Body of pancreas (tissue), 4 donors: ENCODE results near the gene TIMM13. TPM values are rescaled to one million over a fixed set of nuclear protein-coding genes. Genes with fewer than 3 reads are reported as not detected.
"Not testable (repeated sequence)": the region's sequence is repeated elsewhere in the genome, so short reads cannot be mapped to it uniquely, and the experiment has no call there.

Experiments used
- ATAC-seq: fragments of 150-250 bp; one replicate; pipeline ENCODE4 v1.9.1; 2016
- DNase-seq, 4 donors: peaks; one replicate each; pipeline ENCODE4 v3.0.0-alpha.2; 2019
- H3K27ac ChIP-seq, 4 donors: fragments of 200-600 bp; sonication (generic); 1 replicate in 3 of 4; 2 replicates in 1 of 4; pipeline versions ENCODE4 v1.5.1 to v1.6.1; 2016 to 2019; ENCODE audit warnings: mild to moderate bottlenecking in 1 of 4, mixed read lengths in 1 of 4, moderate library complexity in 1 of 4
- H3K27me3 ChIP-seq, 2 donors: fragments of 200-600 bp; sonication (generic); one replicate each; pipeline ENCODE4 v1.6.0; 2016; ENCODE audit warnings: mild to moderate bottlenecking in 1 of 2
- H3K36me3 ChIP-seq, 2 donors: fragments of 200-600 bp; sonication (generic); replicated peaks in 1 of 2; 2 replicates each; pipeline ENCODE4 v1.5.1; 2016; ENCODE audit warnings: low read depth in 2 of 2; ENCODE audit not compliant: insufficient read depth in 1 of 2
- H3K4me1 ChIP-seq: fragments of 200-600 bp; sonication (generic); one replicate; pipeline ENCODE4 v1.6.0; 2016
- H3K4me3 ChIP-seq, 2 donors: fragments of 200-600 bp; sonication (generic); 1 replicate in 1 of 2; 2 replicates in 1 of 2; pipeline ENCODE4 v1.5.1; 2016 to 2019
- H3K9me3 ChIP-seq, 3 donors: fragments of 200-600 bp; sonication (generic); 1 replicate in 2 of 3; 2 replicates in 1 of 3; pipeline ENCODE4 v1.5.1; 2016
- CTCF ChIP-seq, 7 experiments: fragments of 450-650 bp in 4 of 7; fragments of 200-600 bp in 3 of 7; sonication (generic) in 3 of 7; IDR thresholded peaks; one replicate each; pipeline ENCODE4 v1.5.1; 2016 to 2019; ENCODE audit warnings: antibody characterized with exemption in 7 of 7
- POLR2A ChIP-seq, 3 donors: fragments of 450-650 bp; IDR thresholded peaks; one replicate each; pipeline ENCODE4 v1.6.1; 2016; ENCODE audit warnings: antibody characterized with exemption in 3 of 3, mild to moderate bottlenecking in 2 of 3
- WGBS, 2 donors: methylation state at CpG; one replicate each; pipeline ENCODE4 v1.1.5; 2017; 5-methylcytosine and 5-hydroxymethylcytosine counted together
- intact Hi-C: fragments of 100-400 bp; cut with DNase I; formaldehyde crosslinking; loops from one replicate; pipeline ENCODE4 v1.15.1; 2023
- total RNA-seq, 2 donors: library from RNA; depleted of rRNA; stranded (reverse); fragments of >200 nt; gene quantifications; one replicate each; pipeline ENCODE4 v1.1.0, GENCODE V29; 2016

TIMM13 gene
- total RNA-seq, 2 donors from 2014 or later: 16.3 to 36.6 TPM

DNA sequence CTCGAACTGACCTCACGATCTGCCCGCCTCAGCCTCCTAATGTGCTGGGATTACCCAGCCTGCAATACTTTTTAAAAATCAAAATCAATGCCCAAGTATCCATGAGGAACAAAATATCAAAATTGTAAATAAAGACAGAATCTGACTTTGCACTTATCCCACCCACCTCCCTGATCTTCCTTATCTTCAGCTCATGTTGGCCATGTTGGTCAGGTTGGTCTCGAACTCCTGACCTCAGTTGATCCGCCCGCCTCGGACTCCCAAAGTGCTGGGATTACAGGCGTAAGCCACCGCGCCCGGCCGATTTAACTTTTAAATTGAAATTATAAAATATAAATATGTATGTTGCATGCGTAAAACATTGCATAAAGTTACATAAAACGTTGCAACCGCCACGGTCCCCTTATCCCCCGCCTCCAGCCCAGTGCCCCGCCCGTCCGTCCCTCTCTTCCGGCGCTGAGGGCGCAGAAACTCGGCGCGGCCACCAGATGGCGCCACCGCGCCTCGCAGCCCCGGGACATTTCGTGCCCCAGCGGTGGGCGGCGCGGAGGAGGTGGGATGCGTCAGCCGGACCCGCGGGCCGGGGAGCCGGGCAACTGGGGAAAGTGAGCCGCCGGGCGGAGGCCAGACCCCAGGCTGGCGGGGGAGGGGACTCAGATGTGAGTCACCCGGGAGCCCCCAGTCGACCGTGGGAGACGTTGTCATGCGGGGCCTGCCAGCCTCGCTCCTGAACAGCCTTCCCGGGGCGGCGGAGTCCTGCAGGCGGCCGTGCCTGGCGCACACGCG is 47.0 kb upstream of the TIMM13 start:
- intact Hi-C loops: loop anchor here (5.0 kb wide), 2 partner anchors 108 to 138 kb away; no protein-coding TSS in a partner anchor
- Histone ChIP-seq H3K27ac (peak overlapping the region; percentile 76 to 94 (median 91)), H3K9me3 (no peaks in the 10 kb centered on the region), H3K4me1 (peaks cover 36% of the 10 kb centered on the region), H3K4me3 (no peak overlapping the region), H3K27me3 (no peaks in the 10 kb centered on the region), H3K36me3 (no peaks in the 10 kb centered on the region)
- ATAC-seq: peak; percentile 52
- WGBS, 2 donors: 5 to 10% methylated on average over 31 to 60 of the region's 60 CpGs
- peak; percentile 84 to 87 (median 86) for DNase-seq
- TF ChIP-seq CTCF (IDR thresholded peaks at IDR 0.05) (peak; percentile 91 to 99 (median 97)), POLR2A (IDR thresholded peaks at IDR 0.05) (peak in 1 of 3 donors; percentile 27)

GRCh38 chr19:2469915-2470200 is 42.5 kb upstream of the TIMM13 start:
- intact Hi-C loops: loop anchor here (5.0 kb wide), 2 partner anchors 112 to 142 kb away; no protein-coding TSS in a partner anchor
- WGBS, 2 donors: 81 to 86% methylated on average over 8 of the region's 8 CpGs
- not testable (repeated sequence) for ATAC-seq

DNA sequence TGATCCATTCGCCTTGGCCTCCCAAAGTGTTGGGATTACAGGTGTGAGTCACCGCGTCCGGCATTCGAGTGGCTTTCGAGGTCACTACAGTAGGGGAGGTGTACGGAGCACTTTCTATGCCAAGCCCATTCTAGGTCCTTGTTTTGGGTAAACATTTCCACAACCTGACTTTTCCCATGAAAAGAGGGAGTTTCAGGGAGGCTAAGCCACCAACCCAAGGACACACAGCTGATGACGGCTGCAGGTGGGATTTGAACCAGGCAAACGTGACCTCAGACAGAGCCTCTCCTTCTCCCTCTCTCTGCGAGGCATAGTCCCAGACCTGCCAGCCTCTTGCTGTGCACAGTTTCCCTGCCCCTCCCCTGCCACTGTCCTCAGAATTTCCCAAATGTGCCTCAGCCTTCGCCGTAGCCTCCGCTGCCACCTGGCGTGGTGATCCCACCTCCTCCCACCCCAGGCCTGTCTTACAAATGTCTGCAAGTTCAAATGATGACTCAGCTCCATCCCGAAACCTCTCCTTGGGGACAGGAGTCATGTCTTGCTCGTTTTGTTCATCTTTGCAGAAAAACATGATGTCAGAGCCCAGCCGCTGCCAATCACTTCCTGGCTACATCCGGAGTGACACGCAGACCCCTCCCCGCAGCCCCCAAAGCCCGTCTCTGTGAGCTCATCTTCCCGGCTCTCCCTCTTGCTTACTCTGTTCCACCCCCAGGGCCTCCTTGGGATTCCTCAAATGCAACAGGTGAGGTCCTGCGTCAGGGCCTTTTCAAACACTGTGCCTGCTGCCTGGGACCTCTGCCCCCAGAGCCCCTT is 41.9 kb upstream of the TIMM13 start:
- Histone ChIP-seq H3K36me3 (no peaks in the 10 kb centered on the region), H3K27ac (no peak overlapping the region), H3K9me3 (no peaks in the 10 kb centered on the region), H3K4me3 (no peak overlapping the region), H3K27me3 (no peaks in the 10 kb centered on the region), H3K4me1 (no peaks in the 10 kb centered on the region)
- intact Hi-C loops: no loop called here
- 43 to 63% methylated on average over 20 to 23 of the region's 23 CpGs for WGBS, 2 donors
- TF ChIP-seq CTCF (IDR thresholded peaks at IDR 0.05): no peak
- TF ChIP-seq POLR2A (IDR thresholded peaks at IDR 0.05): no peak
- ATAC-seq: no peak
- no peak for DNase-seq

More at GRCh38 chr19:2469915-2470200, 42.5 kb upstream of the TIMM13 start:
- not testable (repeated sequence) for H3K27me3 ChIP-seq, H3K4me3 ChIP-seq, H3K36me3 ChIP-seq, DNase-seq, H3K9me3 ChIP-seq, H3K4me1 ChIP-seq, H3K27ac ChIP-seq

GRCh38 chr19:2468596-2468995 is 41.2 kb upstream of the TIMM13 start:
- Histone ChIP-seq H3K36me3 (no peaks in the 10 kb centered on the region), H3K4me3 (no peak overlapping the region), H3K4me1 (no peaks in the 10 kb centered on the region), H3K9me3 (no peaks in the 10 kb centered on the region), H3K27me3 (no peaks in the 10 kb centered on the region), H3K27ac (no peak overlapping the region)
- DNase-seq: no peak
- TF ChIP-seq POLR2A (IDR thresholded peaks at IDR 0.05): no peak
- ATAC-seq: no peak
- 79 to 82% methylated on average over 12 of the region's 12 CpGs for whole genome bisulfite sequencing, 2 donors
- intact Hi-C loops: no loop called here

DNA sequence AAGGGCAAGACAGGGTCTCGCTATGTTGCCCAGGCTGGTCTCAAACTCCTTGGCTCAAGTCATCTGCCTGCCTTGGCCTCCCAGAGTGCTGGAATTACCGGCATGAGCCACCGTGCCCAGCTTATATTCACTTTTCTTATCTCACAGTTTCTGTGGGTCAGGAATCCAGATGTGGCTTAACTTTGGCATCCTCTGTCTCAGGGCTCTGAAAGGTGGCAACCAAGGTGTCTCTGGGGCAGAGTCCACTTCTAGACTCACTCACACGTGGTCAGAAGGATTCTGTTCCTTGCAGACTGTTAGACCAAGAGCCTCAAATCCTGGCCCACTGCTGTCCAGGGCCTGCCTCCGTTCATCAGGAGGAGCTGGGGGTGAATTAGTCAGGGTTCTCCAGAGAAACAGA is 37.0 kb upstream of the TIMM13 start:
- Histone ChIP-seq H3K4me1 (peaks cover 16% of the 10 kb centered on the region), H3K27ac (no peak overlapping the region), H3K4me3 (no peak overlapping the region), H3K27me3 (no peaks in the 10 kb centered on the region), H3K36me3 (no peaks in the 10 kb centered on the region), H3K9me3 (no peaks in the 10 kb centered on the region)
- 55 to 56% methylated on average over 5 of the region's 5 CpGs for WGBS, 2 donors
- TF ChIP-seq CTCF (IDR thresholded peaks at IDR 0.05): no peak
- TF ChIP-seq POLR2A (IDR thresholded peaks at IDR 0.05): no peak
- DNase-seq: no peak
- intact Hi-C loops: no loop called here
- ATAC-seq: no peak

GRCh38 chr19:2463694-2464093 is 36.3 kb upstream of the TIMM13 start:
- H3K36me3 ChIP-seq, ATAC-seq, H3K9me3 ChIP-seq, H3K27me3 ChIP-seq, intact Hi-C loops, H3K4me3 ChIP-seq, DNase-seq: not testable (repeated sequence)
- Histone ChIP-seq H3K27ac (peak overlapping the region in 1 of 4 donors; percentile 32), H3K4me1 (peaks cover 16% of the 10 kb centered on the region)
- WGBS, 2 donors: 84 to 95% methylated on average over 5 of the region's 5 CpGs
